Left lung (tissue), 10 donors: Measurements from ENCODE around the gene BHLHA15. TPM values are rescaled to one million over a fixed set of nuclear protein-coding genes. Genes with fewer than 3 reads are reported as not detected.
A peak's percentile ranks its signal among the peaks of the same experiment; 100 is the strongest.

Experiments used
- ATAC-seq: fragments of 200-7000 bp; cut with Tn5 transposase; one replicate; pipeline ENCODE4 v1.9.1; 2020; ENCODE audit warnings: moderate library complexity
- DNase-seq, 4 donors: peaks; one replicate each; pipeline ENCODE4 v3.0.0-alpha.2; 2013 to 2020
- H3K27ac ChIP-seq, 2 donors: fragments of 200-600 bp; sonication (generic) in 1 of 2; one replicate each; pipeline versions ENCODE4 v1.5.0 to v1.8.0; 2020 to 2021
- H3K27me3 ChIP-seq, 2 donors: fragments of 200-600 bp; sonication (generic) in 1 of 2; one replicate each; pipeline versions ENCODE4 v1.5.0 to v1.8.0; 2020 to 2021
- H3K36me3 ChIP-seq, 2 donors: fragments of 200-600 bp; sonication (generic) in 1 of 2; one replicate each; pipeline versions ENCODE4 v1.5.0 to v1.8.0; 2020 to 2021
- H3K4me1 ChIP-seq, 2 donors: fragments of 200-600 bp; one replicate each; pipeline ENCODE4 v1.8.0; 2021
- H3K4me3 ChIP-seq, 2 donors: fragments of 200-600 bp; sonication (generic) in 1 of 2; one replicate each; pipeline versions ENCODE4 v1.5.0 to v1.8.0; 2020 to 2021; ENCODE audit warnings: mild to moderate bottlenecking in 1 of 2
- H3K9me3 ChIP-seq, 2 donors: fragments of 200-600 bp; sonication (generic) in 1 of 2; one replicate each; pipeline versions ENCODE4 v1.5.0 to v1.8.0; 2020 to 2021
- CTCF ChIP-seq, 2 donors: fragments of 200-600 bp; sonication (generic) in 1 of 2; IDR thresholded peaks; one replicate each; pipeline versions ENCODE4 v1.5.0 to v1.8.0; 2021; ENCODE audit warnings: antibody characterized with exemption in 2 of 2
- intact Hi-C, 2 donors: fragments of 100-400 bp; cut with DNase I; formaldehyde crosslinking; loops; one replicate each; pipeline versions ENCODE4 v1.11.2 to v1.14.2; 2022
- polyA plus RNA-seq, 6 donors: library from polyadenylated mRNA; unstranded; fragments of 120-200 nt; gene quantifications; one replicate each; pipeline ENCODE4 v1.2.1, GENCODE V29; 2013; ENCODE audit not compliant: insufficient read length in 6 of 6
- total RNA-seq, 2 donors: library from RNA; stranded (reverse); fragmentation: NEBNext Ultra II Directional; extraction: Animal tissue kit (Norgen Biotek cat#: 25700); gene quantifications; one replicate each; pipeline ENCODE4 v1.2.1, GENCODE V29; 2021
- donor health status: DM: no; HTN: yes; CAD: no.
- donor health status: DM: no; HTN: no; CAD: no.

BHLHA15 gene
- total and polyA plus RNA-seq, 8 donors, result 0.44 to 2.4 (median 0.86) TPM; not detected in 1

- DNase-seq (peak in 2 of 4 donors; percentile 28 to 73), ATAC-seq (no peak)
- H3K9me3 ChIP-seq, result no peaks in the 10 kb centered on the region
- peaks cover 0 to 28% of the 10 kb centered on the region in 2 donors for H3K27me3 ChIP-seq
- peaks cover 0 to 8% of the 10 kb centered on the region in 2 donors for H3K4me1 ChIP-seq
- H3K27ac ChIP-seq, result no peak overlapping the region
- peaks cover 0 to 32% of the 10 kb centered on the region in 2 donors for H3K36me3 ChIP-seq
- no peak for TF ChIP-seq CTCF (IDR thresholded peaks at IDR 0.05)
- H3K4me3 ChIP-seq, result no peak overlapping the region
- intact Hi-C loops, result no loop called here
These were observed 1.3 kb downstream of the BHLHA15 start for GRCh38 chr7:98212532-98213041.

- no peak for TF ChIP-seq CTCF (IDR thresholded peaks at IDR 0.05)
- Histone ChIP-seq H3K27me3 (peaks cover 0 to 28% of the 10 kb centered on the region in 2 donors), H3K4me3 (no peak overlapping the region), H3K36me3 (peaks cover 0 to 34% of the 10 kb centered on the region in 2 donors), H3K27ac (no peak overlapping the region), H3K4me1 (peaks cover 0 to 8% of the 10 kb centered on the region in 2 donors), H3K9me3 (no peaks in the 10 kb centered on the region)
- intact Hi-C loops, result no loop called here
- DNase-seq (peak in 2 of 4 donors; percentile 21 to 28), ATAC-seq (no peak)
These were observed 2.2 kb downstream of the BHLHA15 start for GRCh38 chr7:98213296-98213887.

GRCh38 chr7:98213888-98214810 lies 2.9 kb downstream of the BHLHA15 start:
- DNase-seq (peak in 2 of 4 donors; percentile 25 to 79), ATAC-seq (no peak)
- Histone ChIP-seq H3K36me3 (peaks cover 0 to 34% of the 10 kb centered on the region in 2 donors), H3K27me3 (peaks cover 0 to 28% of the 10 kb centered on the region in 2 donors), H3K4me1 (peaks cover 0 to 8% of the 10 kb centered on the region in 2 donors), H3K27ac (no peak overlapping the region), H3K4me3 (no peak overlapping the region), H3K9me3 (no peaks in the 10 kb centered on the region)
- intact Hi-C loops, result no loop called here
- no peak for TF ChIP-seq CTCF (IDR thresholded peaks at IDR 0.05)

DNA sequence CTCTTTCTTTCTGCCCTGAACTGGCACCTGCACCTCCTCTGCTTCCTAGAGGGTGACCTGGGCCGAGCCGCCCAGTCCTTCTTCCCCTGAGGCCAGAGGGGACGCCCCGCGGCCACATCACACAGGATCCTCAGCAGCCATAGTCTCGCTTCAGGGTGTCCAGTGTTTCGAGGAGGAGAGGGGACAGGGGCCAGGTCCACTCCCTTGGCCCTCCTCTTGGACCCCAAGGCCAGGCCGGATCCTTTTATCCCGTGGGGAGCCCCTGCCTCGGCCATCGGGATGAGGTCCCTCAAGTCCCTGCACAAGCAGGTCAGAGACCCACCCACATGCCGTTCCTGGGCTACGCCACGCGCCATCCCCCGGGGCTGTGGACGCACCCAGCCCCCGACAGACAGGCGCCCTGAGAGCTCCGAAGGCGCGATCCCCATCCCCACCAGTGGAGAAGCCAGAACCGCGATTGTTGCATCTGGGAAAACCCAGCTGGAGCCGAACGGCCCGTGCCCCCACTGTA lies 3.6 kb downstream of the BHLHA15 start:
- peak in 2 of 4 donors; percentile 29 to 78 for DNase-seq
- H3K27me3 ChIP-seq, result peaks cover 0 to 27% of the 10 kb centered on the region in 2 donors
- no peak overlapping the region for H3K27ac ChIP-seq
- no peak for TF ChIP-seq CTCF (IDR thresholded peaks at IDR 0.05)
- ATAC-seq, result no peak
- no peaks in the 10 kb centered on the region for H3K9me3 ChIP-seq
- peaks cover 0 to 41% of the 10 kb centered on the region in 2 donors for H3K36me3 ChIP-seq
- H3K4me3 ChIP-seq, result no peak overlapping the region
- intact Hi-C loops, result no loop called here
- H3K4me1 ChIP-seq, result peaks cover 0 to 8% of the 10 kb centered on the region in 2 donors
